C4-2B (cell line): ENCODE data around the gene SDK2.

Experiments
- CTCF ChIP-seq: fragments of 450-650 bp; conservative IDR thresholded peaks from 2 replicates; pipeline ENCODE4 v1.5.1; 2017; ENCODE audit warnings: mild to moderate bottlenecking
- ZFX ChIP-seq: fragments of 450-650 bp; IDR thresholded peaks from 2 replicates; pipeline ENCODE4 v1.6.1; 2017

- no peak for TF ChIP-seq CTCF
- TF ChIP-seq ZFX = no peak
Measured at GRCh38 chr17:73588891-73589290, 55.4 kb downstream of the SDK2 start.
